DMS79 (cell line): ENCODE results near the gene TACC3.
"Not testable (repeated sequence)": the region's sequence is repeated elsewhere in the genome, so short reads cannot be mapped to it uniquely, and the experiment has no call there.

ENCODE experiments used
- DNase-seq: peaks from one replicate; lab custom pipeline; 2025; lab: John Stamatoyannopoulos, UW

Gene TACC3

DNA sequence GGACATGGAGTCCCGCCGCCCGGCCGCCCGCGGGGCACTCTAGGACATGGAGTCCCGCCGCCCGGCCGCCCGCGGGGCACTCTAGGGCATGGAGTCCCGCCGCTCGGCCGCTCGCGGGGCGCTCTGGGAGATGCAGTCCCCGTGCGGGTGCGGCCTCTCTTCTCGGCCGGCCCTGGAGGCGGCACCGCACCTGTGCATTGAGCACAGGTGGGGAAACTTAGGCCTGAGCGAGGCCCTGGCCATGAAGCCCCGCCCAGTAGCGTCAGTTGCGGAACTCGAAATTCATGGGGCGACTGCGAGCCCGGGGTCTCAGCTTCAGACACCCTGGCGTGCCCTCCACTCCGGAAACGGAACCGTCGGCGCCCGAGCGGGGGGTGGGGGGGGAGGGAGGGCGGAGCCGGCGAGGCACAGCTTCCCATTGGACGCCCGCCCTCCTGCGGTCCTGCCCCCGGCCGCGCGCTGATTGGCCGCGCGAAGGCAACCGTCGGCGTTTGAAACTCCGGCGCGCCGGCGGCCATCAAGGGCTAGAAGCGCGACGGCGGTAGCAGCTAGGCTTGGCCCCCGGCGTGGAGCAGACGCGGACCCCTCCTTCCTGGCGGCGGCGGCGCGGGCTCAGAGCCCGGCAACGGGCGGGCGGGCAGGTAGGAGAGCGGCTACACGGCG is at the start of gene TACC3, which contains the start of gene TMEM129:
Gene TACC3 (plus strand): TSS at position 519 of the 663 bp plus-strand sequence. CDS start 1,901 bp downstream, outside the sequence.
Gene TMEM129 (minus strand): TSS at position 321 of the 663 bp plus-strand sequence. CDS start 486 bp downstream, outside the sequence.
- DNase-seq, result peak; percentile 89

DNA sequence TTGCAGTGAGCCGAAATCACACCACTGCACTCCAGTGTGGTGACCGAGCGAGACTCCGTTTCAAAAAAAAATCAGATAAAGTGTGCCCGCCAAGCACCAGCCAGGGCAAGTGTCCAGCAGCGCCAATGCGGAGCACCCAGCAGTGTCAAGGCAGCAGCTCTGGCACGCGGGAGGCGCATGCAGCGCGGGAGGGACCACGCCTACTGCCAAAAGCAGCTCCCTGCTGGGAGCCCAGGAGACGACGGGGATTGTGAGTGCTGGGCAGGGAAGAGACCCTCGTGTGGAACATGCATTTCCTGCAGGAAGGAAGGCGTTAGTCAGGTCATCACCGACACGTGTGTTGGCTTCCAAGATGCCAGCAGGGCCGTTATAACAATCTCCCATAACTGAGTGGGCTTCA is 47.6 kb upstream of the TACC3 start:
- DNase-seq, result no peak

DNA sequence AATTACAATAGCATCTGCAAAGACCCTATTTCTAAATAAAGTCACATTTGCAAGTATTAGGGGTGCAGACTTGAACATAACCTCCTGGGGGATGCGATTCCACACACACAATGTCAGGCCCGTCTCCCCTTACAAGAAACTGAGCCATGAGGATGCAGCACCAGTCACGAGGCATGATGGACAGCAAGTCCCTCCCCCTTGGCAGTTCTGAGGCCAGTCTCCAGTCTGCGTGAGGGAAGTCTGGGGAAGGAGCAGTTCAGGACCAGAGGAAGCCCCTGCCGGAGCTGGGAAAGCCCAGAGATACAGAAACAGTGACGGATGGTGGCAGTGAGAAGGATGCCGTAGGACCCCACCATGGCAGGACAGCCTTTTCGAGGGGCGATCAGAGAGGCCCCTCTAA is 46.6 kb upstream of the TACC3 start:
- no peak for DNase-seq

DNA sequence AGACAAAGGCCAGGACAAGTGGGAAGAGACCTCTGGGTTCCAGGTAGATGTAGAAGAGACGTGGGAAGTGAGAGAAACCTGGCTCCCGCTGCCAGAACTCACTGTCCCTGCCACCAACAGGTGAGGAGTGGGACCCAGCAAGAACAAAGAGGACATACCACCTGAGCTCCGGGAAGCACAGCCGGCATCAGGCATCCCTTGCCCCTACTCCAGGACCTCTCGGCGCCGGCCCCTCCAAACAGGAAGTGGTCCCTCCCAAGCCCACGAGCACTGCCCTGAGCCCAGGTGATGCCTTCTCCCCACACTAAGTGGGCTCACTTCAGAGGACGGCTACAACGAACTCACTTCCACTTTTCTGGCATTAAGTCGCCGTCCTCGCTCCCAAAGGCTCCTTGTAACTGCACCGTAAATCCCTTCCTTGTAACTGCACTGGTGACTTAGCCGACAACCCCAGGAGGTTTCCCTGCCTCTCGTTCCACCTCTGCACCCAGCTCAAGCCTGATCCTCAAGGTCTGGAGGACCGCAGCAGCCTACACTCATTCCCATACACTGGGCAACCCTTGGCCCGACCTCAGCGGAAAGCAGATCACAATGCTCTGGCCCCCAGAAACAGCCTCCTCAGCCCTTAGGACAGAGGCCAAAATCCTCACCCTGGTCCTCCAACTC is 46.1 kb upstream of the TACC3 start:
- DNase-seq, result no peak

DNA sequence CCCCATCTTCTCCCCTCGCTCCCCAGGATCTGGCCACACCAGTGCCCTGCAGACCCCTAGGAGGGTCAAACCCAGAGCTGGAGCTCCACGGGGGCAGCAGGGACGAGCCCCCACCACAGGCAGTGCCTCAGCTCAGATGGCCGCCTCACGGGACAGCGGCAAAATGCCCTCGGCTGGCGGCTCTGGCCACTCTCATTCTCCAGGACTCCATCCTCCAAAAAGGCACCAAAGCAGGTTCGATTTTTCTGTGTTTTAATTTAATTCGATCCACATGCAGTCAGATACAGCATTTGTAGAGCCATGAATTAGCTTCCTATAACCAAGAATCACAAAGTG is 45.6 kb upstream of the TACC3 start:
- DNase-seq, result no peak

DNA sequence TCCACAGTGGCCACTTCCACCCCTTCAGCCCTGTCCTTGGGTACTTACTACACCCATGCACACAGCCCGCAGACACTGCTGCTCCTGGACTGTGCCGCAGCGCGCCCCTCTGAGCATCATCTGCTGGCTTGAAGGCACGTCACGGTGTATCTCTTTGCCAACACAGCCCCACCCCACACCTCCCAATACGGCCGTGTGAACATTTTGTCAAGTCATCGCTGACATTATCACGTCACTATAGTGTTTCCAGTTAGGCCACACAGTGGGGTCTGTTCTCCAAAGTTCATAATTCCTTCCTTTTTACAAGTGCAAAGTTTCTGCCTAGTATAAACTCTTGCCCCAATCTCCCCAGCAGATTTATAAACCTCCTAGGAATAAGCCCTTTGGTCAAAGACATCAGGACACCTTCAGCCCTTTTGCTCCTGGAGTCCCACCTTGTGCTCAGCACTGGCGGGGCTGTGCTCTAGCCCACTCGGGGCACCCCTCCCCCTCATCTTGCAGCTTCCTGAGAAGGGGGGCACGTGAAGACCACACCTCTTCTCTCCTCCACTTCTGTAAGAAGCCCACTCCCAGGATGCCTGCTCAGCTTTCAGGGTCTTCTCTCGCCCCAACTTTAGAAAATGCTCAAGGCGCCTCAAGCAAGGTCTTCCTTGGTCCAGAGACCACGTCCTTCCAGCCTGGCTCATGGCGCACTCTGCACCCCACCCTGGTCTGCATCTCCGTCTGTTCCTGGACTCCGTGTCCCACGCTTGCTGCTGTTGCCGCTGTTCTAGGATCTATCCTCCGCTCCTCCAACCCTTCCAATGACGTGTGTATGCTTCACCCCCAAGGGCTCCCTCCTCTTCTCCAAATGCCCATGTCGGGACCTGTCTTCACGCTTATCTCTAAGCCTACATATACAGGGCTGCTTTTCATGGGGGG is 44.5 kb upstream of the TACC3 start:
- DNase-seq, result no peak

DNA sequence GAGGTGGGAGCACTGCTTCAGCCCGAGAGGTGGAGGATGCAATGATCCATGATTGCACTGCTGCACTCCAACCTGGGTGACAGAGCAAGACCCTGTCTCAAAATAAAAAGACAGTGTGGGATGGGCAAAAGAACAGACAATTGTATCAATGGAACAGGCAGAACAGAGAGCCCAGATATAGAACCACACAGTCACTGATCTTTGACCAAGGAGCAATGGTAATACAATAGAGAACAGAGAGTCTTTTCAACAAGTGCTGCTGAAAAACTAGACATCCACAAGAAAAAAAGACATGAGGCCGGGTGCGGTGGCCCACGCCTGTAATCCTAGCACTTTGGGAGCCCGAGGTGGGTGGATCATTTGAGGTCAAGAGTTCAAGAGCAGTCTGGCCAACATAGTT is 43.1 kb upstream of the TACC3 start:
- DNase-seq, result no peak

DNA sequence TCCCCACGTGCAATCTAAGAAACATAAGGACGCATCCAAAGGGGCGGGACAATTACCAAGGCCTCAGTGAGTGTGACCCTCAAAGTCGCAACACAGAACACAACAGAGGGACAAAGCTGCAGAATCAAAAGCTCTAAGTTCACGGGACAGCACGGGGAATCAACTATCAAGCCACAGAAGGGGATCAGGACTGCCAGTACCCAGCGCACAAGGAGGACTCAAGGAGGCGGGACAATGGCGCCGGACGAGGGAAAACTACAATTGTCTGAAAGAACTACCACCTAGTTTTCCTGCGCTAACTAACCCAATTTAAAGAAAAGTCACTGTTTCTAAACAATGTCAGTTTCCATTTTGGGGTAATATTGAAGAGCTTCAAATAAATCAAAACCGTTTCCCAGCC is 38.5 kb upstream of the TACC3 start:
- no peak for DNase-seq

DNA sequence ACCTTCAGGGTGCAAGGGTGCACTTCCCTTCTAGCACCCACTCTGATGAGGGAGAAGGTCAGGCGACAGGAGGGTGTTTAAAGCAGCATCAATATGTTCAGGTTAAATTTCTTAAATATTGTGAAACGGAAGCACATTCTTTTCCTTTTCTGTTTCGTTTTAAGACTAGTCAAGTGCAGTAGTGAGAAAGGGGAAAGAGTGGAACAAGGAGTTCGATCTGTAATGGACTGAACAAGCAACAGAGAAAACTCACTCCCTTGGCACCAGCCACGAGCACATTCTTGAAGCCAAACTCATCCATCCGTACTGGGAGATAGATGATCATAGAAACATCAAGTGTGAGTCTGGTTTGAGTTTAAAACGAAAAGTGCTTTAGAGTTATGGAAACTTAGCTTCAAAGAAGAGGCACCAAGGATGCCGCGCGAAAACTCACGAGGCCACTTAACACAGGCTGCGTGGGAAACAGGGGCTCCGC is 38.0 kb upstream of the TACC3 start:
- DNase-seq, result no peak

DNA sequence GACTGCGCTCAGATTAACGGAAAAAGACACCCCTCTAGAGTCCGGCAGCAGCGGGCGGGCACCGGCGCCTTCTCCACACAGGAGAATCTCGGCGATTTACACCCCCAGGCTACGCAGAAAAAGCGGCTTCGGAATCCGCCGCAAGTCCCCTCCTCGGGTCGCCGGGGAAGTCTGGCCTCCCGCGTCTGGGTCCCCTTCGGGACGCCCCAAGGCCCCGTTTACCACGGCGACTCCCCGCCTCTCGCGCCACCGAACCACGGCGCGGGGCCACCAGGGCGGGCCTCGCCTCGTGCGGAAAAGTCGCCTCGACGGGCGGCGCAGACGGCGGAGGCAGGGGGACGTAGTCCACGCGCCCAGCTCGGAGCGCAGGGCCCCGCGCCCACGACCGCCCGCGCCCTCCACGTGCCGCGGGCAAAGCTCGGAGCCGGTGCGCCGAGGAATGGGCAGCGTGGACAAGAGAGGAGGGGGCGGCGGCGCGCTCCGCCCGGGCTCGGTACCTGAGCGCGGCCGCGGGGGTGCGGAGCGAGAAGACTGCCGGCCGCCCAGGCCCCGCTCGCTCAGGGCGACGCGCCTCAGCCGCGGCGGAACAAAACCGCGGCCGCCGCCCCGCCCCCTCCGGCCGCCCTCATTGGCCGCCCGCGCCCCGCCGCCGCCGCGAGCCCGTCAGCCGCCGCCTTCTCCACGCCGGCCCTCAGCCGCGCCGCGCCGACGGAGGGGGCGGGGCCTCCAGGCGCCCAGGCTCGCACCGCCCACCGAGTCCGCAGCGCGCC is 37.4 kb upstream of the TACC3 start, which contains the start of gene FAM53A:
Gene FAM53A (minus strand): TSS at position 578 of the 770 bp plus-strand sequence. CDS start 15,572 bp downstream, outside the sequence.
- no peak for DNase-seq

DNA sequence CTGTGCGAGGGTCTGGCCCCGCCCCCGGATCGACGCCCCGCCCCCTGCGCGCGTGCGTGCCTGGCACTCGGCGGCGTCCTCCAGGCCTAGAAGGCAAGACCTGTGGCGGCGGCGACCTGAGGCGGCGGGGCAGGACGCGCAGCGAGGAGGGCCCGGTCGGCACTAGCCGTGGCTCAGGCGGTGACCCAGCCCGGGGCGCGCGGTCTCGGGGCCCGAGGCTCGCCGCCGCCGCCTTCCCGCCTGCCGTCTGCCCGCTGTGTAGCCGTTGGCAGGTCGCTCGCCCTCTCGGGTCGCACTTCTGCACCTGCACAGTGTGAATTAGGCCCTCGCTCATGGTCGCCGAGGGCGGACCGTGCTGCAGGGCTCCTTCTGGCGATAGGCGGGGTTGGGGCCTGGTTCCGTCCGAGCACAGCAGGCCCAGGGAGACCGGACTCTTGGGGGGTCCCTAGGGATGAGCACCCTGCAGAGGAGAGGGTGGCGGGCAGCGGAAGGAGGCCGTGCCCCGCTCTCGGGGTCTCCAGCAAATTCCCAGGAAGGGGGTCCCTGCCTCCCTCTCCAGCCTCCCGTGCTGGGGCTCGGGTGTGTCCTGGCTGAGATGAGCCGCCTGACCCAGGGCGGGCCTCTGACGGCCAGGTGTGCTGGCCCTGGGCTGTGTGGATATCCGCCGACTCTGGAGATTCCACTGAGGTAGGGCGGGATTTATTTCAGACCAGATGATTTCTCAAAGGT is 36.7 kb upstream of the TACC3 start:
- DNase-seq, result no peak

DNA sequence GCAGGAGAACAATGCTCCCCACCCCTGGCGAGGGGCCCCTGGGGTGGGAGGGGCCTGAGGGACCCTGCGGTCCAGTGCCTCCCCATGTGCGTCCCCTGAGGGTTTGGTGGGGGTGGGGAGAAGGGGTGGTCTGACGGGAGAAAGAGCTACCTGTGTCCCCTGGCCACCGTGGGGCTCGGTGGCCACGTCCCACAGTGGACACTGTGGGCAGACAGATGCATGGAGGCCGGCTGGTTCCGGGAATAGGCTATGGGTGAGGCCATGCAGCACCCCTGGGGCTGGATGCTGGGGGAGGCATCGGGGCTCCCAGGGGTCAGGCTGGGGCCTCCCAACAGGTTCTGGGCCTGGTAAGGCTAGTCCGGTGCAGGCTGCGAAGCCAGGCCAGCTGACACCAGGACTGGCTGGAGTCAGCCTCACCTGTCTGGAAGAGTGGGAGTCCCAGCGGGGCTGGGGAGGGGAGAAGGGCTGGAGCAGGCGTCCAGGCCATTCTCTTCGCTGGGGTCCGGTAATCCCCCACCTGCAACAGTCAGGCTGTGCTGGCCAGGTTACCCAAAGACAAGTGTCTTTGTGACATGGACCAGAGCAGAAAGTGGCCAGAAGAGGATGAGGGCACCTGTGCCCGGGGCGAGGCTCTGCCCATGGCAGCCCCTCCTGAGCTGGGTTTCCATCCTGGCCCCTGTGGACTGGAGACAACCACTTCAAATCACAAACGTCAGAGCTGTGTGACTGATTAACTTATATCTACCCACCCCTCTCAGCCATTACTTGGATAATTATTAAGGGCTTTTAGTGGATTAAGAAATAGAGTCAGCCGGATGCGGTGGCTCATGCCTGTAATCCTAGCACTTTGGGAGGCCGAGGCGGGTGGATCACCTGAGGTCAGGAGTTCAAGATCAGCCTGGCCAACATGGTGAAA is 35.8 kb upstream of the TACC3 start:
- DNase-seq, result no peak

DNA sequence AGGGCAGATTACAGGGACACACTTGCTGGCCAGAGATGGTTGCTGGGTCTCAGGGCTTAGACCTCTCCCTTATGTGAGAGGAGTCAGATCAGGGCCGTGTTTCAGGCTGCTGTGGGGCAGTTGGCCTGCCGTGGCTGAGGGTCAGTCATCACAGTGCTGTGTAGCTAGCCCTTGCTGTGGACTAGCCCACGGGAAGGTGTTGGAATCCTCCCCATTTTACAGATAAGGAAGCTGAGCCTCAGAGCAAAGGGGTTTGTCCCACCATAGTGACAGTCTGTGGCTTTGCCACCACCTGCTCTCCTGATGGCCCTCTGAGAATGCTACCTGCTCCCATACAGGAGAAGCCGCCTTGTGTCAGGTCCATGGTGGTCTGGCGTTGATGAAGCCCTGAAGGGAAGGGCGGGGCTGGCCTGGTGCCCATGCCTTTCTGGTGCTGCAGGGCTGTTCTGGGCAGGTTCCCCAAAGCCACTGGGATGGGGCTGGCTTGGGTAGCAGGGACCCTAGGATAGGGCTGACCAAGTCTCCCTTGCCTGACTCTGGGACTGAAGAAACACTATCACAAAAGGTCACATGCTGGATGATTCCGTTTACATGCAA is 34.8 kb upstream of the TACC3 start:
- no peak for DNase-seq

DNA sequence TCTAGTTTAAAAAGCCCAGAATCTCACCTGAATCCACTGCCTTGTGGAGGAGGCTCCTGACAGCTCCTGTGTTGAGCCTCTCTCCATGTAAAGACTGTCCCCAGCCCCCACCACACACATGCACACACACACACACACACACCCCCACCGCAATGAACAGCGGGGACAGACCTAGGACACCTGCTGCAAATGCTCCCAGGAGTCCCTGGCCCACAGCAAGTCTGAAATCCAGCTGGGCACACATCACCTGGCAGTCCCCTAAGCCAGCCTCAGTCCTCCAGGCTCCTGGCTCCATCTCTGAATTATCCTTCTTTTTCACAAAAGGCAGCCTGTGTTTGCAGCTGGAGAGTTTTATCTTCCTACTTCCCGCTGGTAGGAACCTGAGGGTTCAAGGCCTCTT is 30.6 kb upstream of the TACC3 start:
- DNase-seq, result no peak

DNA sequence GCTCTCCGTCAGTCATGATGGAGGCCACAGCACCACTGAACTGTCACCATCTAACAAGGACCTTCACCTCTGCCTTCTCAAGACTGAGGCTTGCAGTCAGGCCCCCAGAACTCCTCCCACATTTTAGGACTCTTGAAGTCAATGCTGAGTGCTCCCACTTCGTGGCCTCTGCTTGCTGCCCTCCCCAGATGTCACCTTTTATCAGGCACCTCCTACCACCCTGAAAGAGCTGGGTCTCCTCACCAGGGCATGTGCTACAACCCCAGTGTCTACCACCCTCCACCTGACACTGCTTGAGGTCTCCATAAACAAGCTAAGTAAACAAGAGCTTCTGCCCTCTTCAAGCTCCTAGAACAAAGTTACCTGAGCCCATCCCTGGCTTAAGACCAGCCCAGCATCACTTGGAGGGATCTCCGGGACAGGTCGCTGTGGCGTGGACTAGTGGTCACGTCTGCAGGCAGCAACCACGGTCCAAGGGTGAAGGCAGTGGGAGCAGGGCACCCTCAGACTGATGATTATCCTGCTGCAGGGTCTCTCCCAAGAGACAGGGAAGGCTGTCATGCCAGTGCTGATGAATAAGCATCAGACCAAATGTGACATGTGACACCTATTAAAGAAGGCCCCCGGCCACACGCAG is 29.5 kb upstream of the TACC3 start:
- no peak for DNase-seq

DNA sequence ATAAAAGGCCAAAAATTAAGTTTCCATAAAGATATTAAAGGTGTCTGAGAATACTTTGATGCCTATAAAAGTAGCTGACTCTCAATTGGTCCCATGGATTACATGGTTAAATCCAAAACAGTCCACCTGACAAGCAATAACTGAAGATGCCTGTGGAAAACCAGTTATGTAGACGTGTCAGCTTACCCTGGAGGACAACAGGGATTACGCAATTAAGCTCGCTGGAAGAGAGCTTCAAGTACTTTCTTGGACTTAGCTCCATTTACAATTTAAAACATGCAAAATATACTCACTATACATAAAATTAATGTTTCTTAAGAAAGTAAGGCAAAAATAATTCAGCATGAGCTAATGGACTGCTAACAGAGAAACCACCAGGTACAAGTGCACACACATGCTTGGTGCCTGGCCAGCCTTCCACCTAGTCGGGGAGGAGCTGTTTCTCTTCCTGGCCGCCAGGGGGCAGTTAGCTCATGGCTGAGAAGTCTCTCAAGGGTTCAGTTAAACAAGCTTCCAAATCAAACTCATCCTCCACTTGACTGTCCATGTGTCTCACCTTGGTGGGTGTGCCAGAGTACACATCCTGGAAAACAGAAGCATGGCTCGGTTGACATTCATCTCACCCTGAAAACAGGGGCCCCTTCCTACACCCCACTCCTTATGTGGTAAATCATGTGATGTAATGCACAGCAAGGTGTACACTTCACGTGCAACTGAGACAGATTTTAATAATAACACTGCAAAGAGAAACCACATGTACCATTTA is 28.0 kb upstream of the TACC3 start:
- DNase-seq, result no peak

DNA sequence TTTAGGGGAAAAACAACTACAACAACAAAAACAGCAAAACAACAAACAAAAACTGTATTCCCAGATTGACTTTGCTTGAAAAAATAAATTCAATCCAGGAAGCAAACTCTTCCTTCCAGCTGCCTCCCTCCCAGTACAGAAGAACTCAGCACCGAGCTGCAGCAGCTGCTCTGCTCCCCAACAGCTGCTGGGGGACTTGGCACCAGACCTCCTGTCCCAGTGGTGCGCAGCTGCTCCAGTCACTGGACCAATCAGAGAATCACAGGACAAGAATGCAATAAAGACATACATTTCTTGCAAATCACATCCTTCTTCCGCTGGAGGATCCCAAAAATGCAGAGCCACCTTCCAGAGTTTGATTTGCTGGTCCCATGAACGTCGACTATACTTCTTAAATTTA is 25.4 kb upstream of the TACC3 start:
- DNase-seq, result no peak

DNA sequence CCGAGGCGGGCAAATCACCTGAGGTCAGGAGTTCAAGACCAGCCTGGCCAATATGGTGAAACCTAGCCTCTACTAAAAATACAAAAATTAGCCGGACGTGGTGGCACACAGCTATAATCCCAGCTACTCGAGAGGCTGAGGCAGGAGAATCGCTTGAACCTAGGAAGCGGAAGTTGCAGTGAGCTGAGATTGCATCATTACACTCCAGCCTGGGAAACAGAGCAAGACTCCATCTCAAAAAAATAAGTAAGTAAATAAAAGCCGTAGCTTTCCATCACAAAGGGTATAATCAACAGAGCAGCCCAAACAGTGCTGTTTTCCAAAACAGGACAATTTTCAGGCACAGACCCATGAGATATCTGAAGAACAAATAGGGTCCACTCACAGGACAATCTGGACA is 19.6 kb upstream of the TACC3 start:
- not testable (repeated sequence) for DNase-seq
